Ishikawa (cell line): ENCODE results near the gene DOCK1.

Source experiments
- CEBPB ChIP-seq: IDR thresholded peaks from 2 replicates; pipeline ENCODE4 v1.6.1; 2012
- CREB1 ChIP-seq: IDR thresholded peaks from 2 replicates; pipeline ENCODE4 v1.6.1; 2012; ENCODE audit warnings: low read depth
- EGR1 ChIP-seq: IDR thresholded peaks from 2 replicates; pipeline ENCODE4 v1.6.1; 2012
- EP300 ChIP-seq: IDR thresholded peaks from 2 replicates; pipeline ENCODE4 v1.6.1; 2012; ENCODE audit warnings: borderline replicate concordance
- FOXM1 ChIP-seq: IDR thresholded peaks from 2 replicates; pipeline ENCODE4 v1.6.1; 2012; ENCODE audit warnings: low read depth, borderline replicate concordance
- MAX ChIP-seq: IDR thresholded peaks from 2 replicates; pipeline ENCODE4 v1.6.1; 2012
- NFIC ChIP-seq: IDR thresholded peaks from 2 replicates; pipeline ENCODE4 v1.6.1; 2012
- RAD21 ChIP-seq: IDR thresholded peaks from 2 replicates; pipeline ENCODE4 v1.6.1; 2012; ENCODE audit warnings: low read depth
- REST ChIP-seq: IDR thresholded peaks from 2 replicates; pipeline ENCODE4 v1.6.1; 2012; ENCODE audit warnings: low read depth, mild to moderate bottlenecking
- TAF1 ChIP-seq: IDR thresholded peaks from 2 replicates; pipeline ENCODE4 v1.6.1; 2012; ENCODE audit warnings: low read depth, mild to moderate bottlenecking
- TCF12 ChIP-seq: IDR thresholded peaks from 2 replicates; pipeline ENCODE4 v1.6.1; 2012; ENCODE audit warnings: low read depth
- TEAD4 ChIP-seq: IDR thresholded peaks from 2 replicates; pipeline ENCODE4 v1.6.1; 2012
- USF1 ChIP-seq: IDR thresholded peaks from 2 replicates; pipeline ENCODE4 v1.6.1; 2012
- YY1 ChIP-seq: IDR thresholded peaks from 2 replicates; pipeline ENCODE4 v1.6.1; 2012; ENCODE audit warnings: low read depth
- ZBTB7A ChIP-seq: IDR thresholded peaks from 2 replicates; pipeline ENCODE4 v1.6.1; 2012; ENCODE audit warnings: low read depth

The DOCK1 gene

GRCh38 chr10:127012071-127012768 is 107.0 kb downstream of the DOCK1 start:
- TF ChIP-seq CEBPB: no peak
- TF ChIP-seq TAF1: no peak
- TF ChIP-seq FOXM1: no peak
- no peak for TF ChIP-seq TCF12
- TF ChIP-seq NFIC: no peak
- no peak for TF ChIP-seq YY1
- TF ChIP-seq MAX: no peak
- no peak for TF ChIP-seq RAD21
- TF ChIP-seq CREB1: no peak
- no peak for TF ChIP-seq TEAD4

- TF ChIP-seq ZBTB7A (no peak), NFIC (peak; percentile 76), MAX (peak; percentile 80), TEAD4 (no peak), FOXM1 (no peak), YY1 (no peak), CREB1 (no peak), RAD21 (no peak), EP300 (no peak), REST (no peak), TCF12 (0 out of 2 replicates have a peak, but pooled peaks have one; percentile 35), EGR1 (no peak), TAF1 (no peak), CEBPB (no peak), USF1 (peak; percentile 60)
Measured at GRCh38 chr10:127012769-127013152, 107.5 kb downstream of the DOCK1 start.

GRCh38 chr10:127013211-127013656 is 108.0 kb downstream of the DOCK1 start:
- TF ChIP-seq TEAD4 (no peak), EP300 (no peak), RAD21 (no peak), TCF12 (no peak), YY1 (no peak), ZBTB7A (no peak), NFIC (no peak), CEBPB (no peak), REST (no peak), TAF1 (no peak)

- no peak for TF ChIP-seq YY1
- no peak for TF ChIP-seq USF1
- no peak for TF ChIP-seq TCF12
- no peak for TF ChIP-seq TAF1
- TF ChIP-seq EP300: no peak
- no peak for TF ChIP-seq NFIC
- TF ChIP-seq RAD21: no peak
- no peak for TF ChIP-seq TEAD4
- no peak for TF ChIP-seq EGR1
Measured at GRCh38 chr10:127013691-127014473, 108.7 kb downstream of the DOCK1 start.

- TF ChIP-seq USF1 (no peak), YY1 (no peak), TCF12 (no peak), ZBTB7A (no peak), CEBPB (no peak), FOXM1 (no peak), RAD21 (no peak)
Measured at GRCh38 chr10:127014671-127015070, 109.4 kb downstream of the DOCK1 start.
